Thyroid gland (tissue), 4 donors: Measurements from ENCODE around the gene TCL1B. TPM values are rescaled to one million over a fixed set of nuclear protein-coding genes. Genes with fewer than 3 reads are reported as not detected.

Source experiments
- DNase-seq, 2 donors: peaks; one replicate each; pipeline ENCODE4 v3.0.0-alpha.2; 2019
- H3K27ac ChIP-seq, 3 donors: fragments of 200-600 bp; sonication (generic); 1 replicate in 2 of 3; 2 replicates in 1 of 3; pipeline ENCODE4 v1.5.1; 2016 to 2019; ENCODE audit warnings: mild to moderate bottlenecking in 1 of 3, moderate library complexity in 1 of 3
- H3K27me3 ChIP-seq: fragments of 200-600 bp; sonication (generic); one replicate; pipeline ENCODE4 v1.5.1; 2019
- H3K36me3 ChIP-seq, 2 donors: fragments of 200-600 bp; sonication (generic); one replicate each; pipeline ENCODE4 v1.5.1; 2016 to 2019
- H3K4me1 ChIP-seq, 2 donors: fragments of 200-600 bp; sonication (generic); one replicate each; pipeline ENCODE4 v1.5.1; 2017 to 2019
- H3K4me3 ChIP-seq, 3 donors: fragments of 200-600 bp; sonication (generic); replicated peaks in 1 of 3; 1 replicate in 2 of 3; 2 replicates in 1 of 3; pipeline ENCODE4 v1.5.1; 2016; ENCODE audit warnings: mild to moderate bottlenecking in 1 of 3
- H3K9me3 ChIP-seq: fragments of 200-600 bp; sonication (generic); one replicate; pipeline ENCODE4 v1.5.1; 2017
- POLR2A ChIP-seq, 2 donors: fragments of 450-650 bp; IDR thresholded peaks; one replicate each; pipeline ENCODE4 v1.6.1; 2017; ENCODE audit warnings: antibody characterized with exemption in 2 of 2, mild to moderate bottlenecking in 2 of 2, moderate library complexity in 1 of 2
- WGBS, 2 donors: methylation state at CpG; one replicate each; pipeline ENCODE4 v1.1.5; 2017; 5-methylcytosine and 5-hydroxymethylcytosine counted together
- intact Hi-C: fragments of 100-400 bp; cut with DNase I; formaldehyde crosslinking; loops from one replicate; pipeline ENCODE4 v1.15.1; 2023
- total RNA-seq, 4 donors: library from RNA; depleted of rRNA; stranded (reverse); fragments of >200 nt; gene quantifications; one replicate each; pipeline ENCODE4 v1.2.3, GENCODE V29; 2016
- TF ChIP-seq, protein P1 (sequence below), 6 experiments: fragments of 200-600 bp in 3 of 6; fragments of 450-650 bp in 3 of 6; sonication (generic) in 3 of 6; IDR thresholded peaks; one replicate each; pipeline ENCODE4 v1.5.1; 2016 to 2019; ENCODE audit warnings: antibody characterized with exemption in 6 of 6, mild to moderate bottlenecking in 2 of 6, inconsistent platforms in 1 of 6, moderate library complexity in 1 of 6

The TCL1B gene
- total RNA-seq, 4 donors from 2014 or later, result not detected

GRCh38 chr14:95666450-95666849 is 19.8 kb upstream of the TCL1B start:
- no peak overlapping the region for H3K27ac ChIP-seq
- H3K4me1 ChIP-seq, result no peaks in the 10 kb centered on the region
- no peaks in the 10 kb centered on the region for H3K36me3 ChIP-seq
- TF ChIP-seq POLR2A (IDR thresholded peaks at IDR 0.05), result no peak
- TF ChIP-seq, protein P1, sequence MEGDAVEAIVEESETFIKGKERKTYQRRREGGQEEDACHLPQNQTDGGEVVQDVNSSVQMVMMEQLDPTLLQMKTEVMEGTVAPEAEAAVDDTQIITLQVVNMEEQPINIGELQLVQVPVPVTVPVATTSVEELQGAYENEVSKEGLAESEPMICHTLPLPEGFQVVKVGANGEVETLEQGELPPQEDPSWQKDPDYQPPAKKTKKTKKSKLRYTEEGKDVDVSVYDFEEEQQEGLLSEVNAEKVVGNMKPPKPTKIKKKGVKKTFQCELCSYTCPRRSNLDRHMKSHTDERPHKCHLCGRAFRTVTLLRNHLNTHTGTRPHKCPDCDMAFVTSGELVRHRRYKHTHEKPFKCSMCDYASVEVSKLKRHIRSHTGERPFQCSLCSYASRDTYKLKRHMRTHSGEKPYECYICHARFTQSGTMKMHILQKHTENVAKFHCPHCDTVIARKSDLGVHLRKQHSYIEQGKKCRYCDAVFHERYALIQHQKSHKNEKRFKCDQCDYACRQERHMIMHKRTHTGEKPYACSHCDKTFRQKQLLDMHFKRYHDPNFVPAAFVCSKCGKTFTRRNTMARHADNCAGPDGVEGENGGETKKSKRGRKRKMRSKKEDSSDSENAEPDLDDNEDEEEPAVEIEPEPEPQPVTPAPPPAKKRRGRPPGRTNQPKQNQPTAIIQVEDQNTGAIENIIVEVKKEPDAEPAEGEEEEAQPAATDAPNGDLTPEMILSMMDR (IDR thresholded peaks at IDR 0.05), result no peak
- intact Hi-C loops, result no loop called here
- H3K9me3 ChIP-seq, result no peaks in the 10 kb centered on the region
- 32 to 35% methylated on average over 5 of the region's 5 CpGs for whole genome bisulfite sequencing, 2 donors
- no peak overlapping the region for H3K4me3 ChIP-seq
- H3K27me3 ChIP-seq, result no peaks in the 10 kb centered on the region
- no peak for DNase-seq

- no peak for DNase-seq
- H3K27me3 ChIP-seq, result no peaks in the 10 kb centered on the region
- 30 to 32% methylated on average over 2 to 3 of the region's 3 CpGs for WGBS, 2 donors
- H3K4me1 ChIP-seq, result no peaks in the 10 kb centered on the region
- intact Hi-C loops, result no loop called here
- H3K27ac ChIP-seq, result no peak overlapping the region
- no peaks in the 10 kb centered on the region for H3K36me3 ChIP-seq
- no peaks in the 10 kb centered on the region for H3K9me3 ChIP-seq
- no peak overlapping the region for H3K4me3 ChIP-seq
- TF ChIP-seq, protein P1 (IDR thresholded peaks at IDR 0.05), result no peak
- TF ChIP-seq POLR2A (IDR thresholded peaks at IDR 0.05), result no peak
These were observed 19.0 kb upstream of the TCL1B start for GRCh38 chr14:95667249-95667693.

GRCh38 chr14:95668235-95668772 is 17.9 kb upstream of the TCL1B start:
- intact Hi-C loops, result no loop called here
- H3K27me3 ChIP-seq, result no peaks in the 10 kb centered on the region
- WGBS, 2 donors, result 85 to 89% methylated on average over 10 of the region's 10 CpGs
- H3K36me3 ChIP-seq, result no peaks in the 10 kb centered on the region
- TF ChIP-seq, protein P1 (IDR thresholded peaks at IDR 0.05), result no peak
- no peak for TF ChIP-seq POLR2A (IDR thresholded peaks at IDR 0.05)
- H3K9me3 ChIP-seq, result no peaks in the 10 kb centered on the region
- no peak for DNase-seq
- no peak overlapping the region for H3K27ac ChIP-seq
- no peak overlapping the region for H3K4me3 ChIP-seq
- H3K4me1 ChIP-seq, result no peaks in the 10 kb centered on the region

DNA sequence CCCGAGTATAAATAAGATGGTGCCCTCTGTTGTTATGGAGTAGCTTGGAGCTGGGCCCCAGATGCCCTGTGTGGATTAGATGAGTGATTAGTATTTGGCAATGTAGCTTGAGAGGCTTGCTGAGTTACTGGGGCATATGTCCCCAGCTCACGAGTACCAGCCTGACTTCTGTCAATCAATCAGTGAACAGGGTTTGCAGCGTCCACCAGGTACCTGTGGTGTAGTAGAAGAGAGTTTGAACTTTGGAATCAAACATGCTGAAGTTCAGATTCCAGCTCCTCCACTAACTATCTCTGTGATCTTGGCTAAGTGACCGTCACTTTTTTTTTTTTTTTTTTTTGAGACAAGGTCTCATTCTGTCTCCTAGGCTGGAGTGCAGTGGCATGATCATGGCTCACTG is 11.6 kb upstream of the TCL1B start:
- no peak for TF ChIP-seq POLR2A (IDR thresholded peaks at IDR 0.05)
- TF ChIP-seq, protein P1 (IDR thresholded peaks at IDR 0.05), result no peak
- H3K27ac ChIP-seq, result no peak overlapping the region
- intact Hi-C loops, result no loop called here
- no peaks in the 10 kb centered on the region for H3K27me3 ChIP-seq
- WGBS, 2 donors, result 81 to 91% methylated on average over 4 of the region's 4 CpGs
- no peaks in the 10 kb centered on the region for H3K9me3 ChIP-seq
- no peaks in the 10 kb centered on the region for H3K36me3 ChIP-seq
- H3K4me1 ChIP-seq, result no peaks in the 10 kb centered on the region
- H3K4me3 ChIP-seq, result no peak overlapping the region
- DNase-seq, result no peak

DNA sequence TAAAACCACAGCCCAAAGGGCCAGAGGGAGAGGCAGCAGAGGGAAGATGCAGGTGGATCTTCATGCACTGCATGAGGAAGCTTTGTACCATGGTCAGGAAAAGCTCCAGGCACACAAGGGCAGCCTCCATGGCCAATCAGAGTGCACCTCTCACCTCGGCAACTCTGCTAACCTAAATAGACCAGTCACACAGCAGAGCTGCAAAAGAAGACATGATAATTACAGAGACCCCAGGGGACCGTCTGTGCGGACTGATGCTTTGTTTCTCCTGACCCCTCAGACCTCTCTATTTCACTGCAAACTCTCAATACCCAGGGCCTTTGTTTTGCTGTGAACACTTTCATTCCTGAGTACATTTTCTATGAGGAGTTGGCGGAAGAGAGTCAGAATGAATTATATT is 10.7 kb upstream of the TCL1B start:
- Histone ChIP-seq H3K27me3 (no peaks in the 10 kb centered on the region), H3K4me3 (no peak overlapping the region), H3K27ac (no peak overlapping the region), H3K36me3 (no peaks in the 10 kb centered on the region), H3K4me1 (no peaks in the 10 kb centered on the region), H3K9me3 (no peaks in the 10 kb centered on the region)
- intact Hi-C loops, result no loop called here
- 53 to 68% methylated on average over 4 of the region's 4 CpGs for WGBS, 2 donors
- TF ChIP-seq POLR2A (IDR thresholded peaks at IDR 0.05), result no peak
- TF ChIP-seq, protein P1 (IDR thresholded peaks at IDR 0.05), result no peak
- DNase-seq, result no peak
